ENCODE data around the gene SCAANT1.

GRCh38 chr3:63911873-63912767, at the start of gene SCAANT1:
- no peak for TF ChIP-seq CTCF (IDR thresholded peaks at IDR 0.05; ENCODE audit: low read depth, low read length)
- no peak for TF ChIP-seq EZH2phosphoT487 (IDR thresholded peaks at IDR 0.05; ENCODE audit: low read depth)
